ENCODE data around the gene BOLL. TPM values are rescaled to one million over a fixed set of nuclear protein-coding genes. Genes with fewer than 3 reads are reported as not detected.
A peak's percentile ranks its signal among the peaks of the same experiment; 100 is the strongest.
"Not testable (repeated sequence)": the region's sequence is repeated elsewhere in the genome, so short reads cannot be mapped to it uniquely, and the experiment has no call there.

Gene BOLL
- total RNA-seq, 1 experiment from 2014 or later, result not detected

DNA sequence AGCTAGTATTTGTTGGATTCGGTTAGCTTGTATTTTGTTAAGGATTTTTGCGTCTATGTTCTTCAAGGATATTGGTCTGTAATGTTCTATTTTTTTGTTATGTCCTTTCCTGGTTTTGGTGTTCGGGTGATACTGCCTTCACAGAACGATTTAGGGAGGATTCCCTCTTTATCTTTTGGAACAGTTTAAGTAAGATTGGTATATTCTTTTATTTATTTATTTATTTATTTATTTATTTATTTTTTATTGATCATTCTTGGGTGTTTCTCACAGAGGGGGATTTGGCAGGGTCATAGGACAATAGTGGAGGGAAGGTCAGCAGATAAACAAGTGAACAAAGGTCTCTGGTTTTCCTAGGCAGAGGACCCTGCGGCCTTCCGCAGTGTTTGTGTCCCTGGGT is 89.9 kb downstream of the BOLL start:
- H3F3A ChIP-seq (ENCODE audit: low read length, unreplicated experiment); H4K20me1 ChIP-seq (ENCODE audit: low read length); H3K36me3 ChIP-seq (ENCODE audit: low read depth, low read length); H3K4me2 ChIP-seq (ENCODE audit: low read length); H2AFZ ChIP-seq (ENCODE audit: low read length); H3K27ac ChIP-seq (ENCODE audit: low read length); H3K9ac ChIP-seq (ENCODE audit: low read length); ATAC-seq; DNase-seq; BruUV-seq (replicated peaks); H3K27me3 ChIP-seq (ENCODE audit: low read length); H3K9me2 ChIP-seq (replicated peaks; ENCODE audit: low read length); H3K9me3 ChIP-seq (ENCODE audit: low read length); CTCF ChIA-PET; intact Hi-C loops (cut with micrococcal nuclease); H3K79me2 ChIP-seq (ENCODE audit: low read length); H3K4me1 ChIP-seq (ENCODE audit: insufficient read depth, low read length); POLR2A ChIA-PET (ENCODE audit: unreplicated experiment); H3K4me3 ChIP-seq (ENCODE audit: low read length): not testable (repeated sequence)

DNA sequence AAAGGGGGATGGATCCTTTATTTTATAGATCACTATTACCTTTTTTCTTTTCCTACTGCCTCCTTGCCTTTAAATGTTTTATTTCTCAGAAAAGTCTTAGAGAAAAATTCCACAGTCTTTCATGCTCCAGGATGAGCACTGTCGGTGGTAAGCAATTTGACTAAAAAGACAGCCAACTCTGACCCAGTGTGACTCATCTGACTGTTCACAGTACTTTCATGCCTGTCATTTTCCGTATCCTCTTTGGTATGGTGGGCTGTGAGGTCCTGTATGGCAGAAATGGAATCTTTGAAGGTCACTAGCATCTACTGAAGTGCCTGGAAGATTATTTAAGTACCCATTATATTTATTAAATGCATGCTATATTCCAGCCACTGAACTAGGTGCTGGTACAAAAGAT is 107.6 kb downstream of the BOLL start:
- intact Hi-C loops (cut with micrococcal nuclease), result no loop called here
- H3K27ac ChIP-seq (ENCODE audit: low read length), result no peak overlapping the region
- no peak overlapping the region for H3K4me2 ChIP-seq (ENCODE audit: low read length)
- ChIA-PET CTCF (no interaction called here), POLR2A (ENCODE audit: unreplicated experiment) (no interaction called here)
- ATAC-seq, result peak; percentile 87
- no peaks in the 10 kb centered on the region for H3K9me3 ChIP-seq (ENCODE audit: low read length)
- H3K36me3 ChIP-seq (ENCODE audit: low read depth, low read length), result no peaks in the 10 kb centered on the region
- no peak overlapping the region for H3K4me3 ChIP-seq (ENCODE audit: low read length)
- no peak overlapping the region for H2AFZ ChIP-seq (ENCODE audit: low read length)
- no TSS peak for BruUV-seq (replicated peaks)
- peaks cover 6% of the 10 kb centered on the region for H3K4me1 ChIP-seq (ENCODE audit: insufficient read depth, low read length)
- no peaks in the 10 kb centered on the region for H3K79me2 ChIP-seq (ENCODE audit: low read length)
- no peaks in the 10 kb centered on the region for H3K27me3 ChIP-seq (ENCODE audit: low read length)
- DNase-seq, result peak; percentile 29
- no peaks in the 10 kb centered on the region for H3K9me2 ChIP-seq (replicated peaks; ENCODE audit: low read length)
- no peaks in the 10 kb centered on the region for H4K20me1 ChIP-seq (ENCODE audit: low read length)
- H3K9ac ChIP-seq (ENCODE audit: low read length), result no peak overlapping the region
- H3F3A ChIP-seq (ENCODE audit: low read length, unreplicated experiment), result no peaks in the 10 kb centered on the region
- TF ChIP-seq EZH2phosphoT487 (IDR thresholded peaks at IDR 0.05; ENCODE audit: borderline replicate concordance, low read length), result no peak
- TF ChIP-seq, protein P1, sequence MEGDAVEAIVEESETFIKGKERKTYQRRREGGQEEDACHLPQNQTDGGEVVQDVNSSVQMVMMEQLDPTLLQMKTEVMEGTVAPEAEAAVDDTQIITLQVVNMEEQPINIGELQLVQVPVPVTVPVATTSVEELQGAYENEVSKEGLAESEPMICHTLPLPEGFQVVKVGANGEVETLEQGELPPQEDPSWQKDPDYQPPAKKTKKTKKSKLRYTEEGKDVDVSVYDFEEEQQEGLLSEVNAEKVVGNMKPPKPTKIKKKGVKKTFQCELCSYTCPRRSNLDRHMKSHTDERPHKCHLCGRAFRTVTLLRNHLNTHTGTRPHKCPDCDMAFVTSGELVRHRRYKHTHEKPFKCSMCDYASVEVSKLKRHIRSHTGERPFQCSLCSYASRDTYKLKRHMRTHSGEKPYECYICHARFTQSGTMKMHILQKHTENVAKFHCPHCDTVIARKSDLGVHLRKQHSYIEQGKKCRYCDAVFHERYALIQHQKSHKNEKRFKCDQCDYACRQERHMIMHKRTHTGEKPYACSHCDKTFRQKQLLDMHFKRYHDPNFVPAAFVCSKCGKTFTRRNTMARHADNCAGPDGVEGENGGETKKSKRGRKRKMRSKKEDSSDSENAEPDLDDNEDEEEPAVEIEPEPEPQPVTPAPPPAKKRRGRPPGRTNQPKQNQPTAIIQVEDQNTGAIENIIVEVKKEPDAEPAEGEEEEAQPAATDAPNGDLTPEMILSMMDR (conservative IDR thresholded peaks at IDR 0.05; ENCODE audit: low read depth, low read length), result no peak
- TF ChIP-seq EZH2 (IDR thresholded peaks at IDR 0.05; ENCODE audit: low read length, unreplicated experiment), result no peak

DNA sequence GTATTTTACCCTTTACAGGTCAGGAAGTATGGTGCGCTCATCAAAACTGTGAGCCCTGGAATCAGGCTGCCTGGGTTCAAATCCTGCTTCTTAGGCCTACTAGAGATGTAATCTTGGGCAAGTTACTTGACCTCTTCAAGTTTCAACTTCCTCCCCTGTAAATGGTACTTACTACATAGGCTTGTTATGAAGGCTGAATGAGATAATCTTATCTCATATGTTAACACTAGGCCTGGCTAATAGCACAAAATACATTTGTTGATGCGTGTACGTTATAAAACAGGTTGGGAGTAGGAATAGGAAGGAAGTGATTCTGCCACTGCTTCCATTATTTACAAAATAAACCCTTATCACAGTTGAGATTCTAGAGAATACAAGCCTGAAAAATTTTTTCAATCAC is 108.1 kb downstream of the BOLL start:
- Histone ChIP-seq H3K9ac (ENCODE audit: low read length) (no peak overlapping the region), H3F3A (ENCODE audit: low read length, unreplicated experiment) (no peaks in the 10 kb centered on the region), H3K4me2 (ENCODE audit: low read length) (no peak overlapping the region), H3K4me1 (ENCODE audit: insufficient read depth, low read length) (peaks cover 6% of the 10 kb centered on the region), H3K27me3 (ENCODE audit: low read length) (no peaks in the 10 kb centered on the region), H3K9me3 (ENCODE audit: low read length) (no peaks in the 10 kb centered on the region), H4K20me1 (ENCODE audit: low read length) (no peaks in the 10 kb centered on the region), H3K79me2 (ENCODE audit: low read length) (no peaks in the 10 kb centered on the region), H3K27ac (ENCODE audit: low read length) (no peak overlapping the region), H3K9me2 (replicated peaks; ENCODE audit: low read length) (no peaks in the 10 kb centered on the region), H3K4me3 (ENCODE audit: low read length) (no peak overlapping the region), H2AFZ (ENCODE audit: low read length) (no peak overlapping the region), H3K36me3 (ENCODE audit: low read depth, low read length) (no peaks in the 10 kb centered on the region)
- intact Hi-C loops (cut with micrococcal nuclease), result no loop called here
- ChIA-PET CTCF (no interaction called here), POLR2A (ENCODE audit: unreplicated experiment) (no interaction called here)
- ATAC-seq, result no peak; the same call in 1 of the 2 replicates
- TF ChIP-seq EZH2 (IDR thresholded peaks at IDR 0.05; ENCODE audit: low read length, unreplicated experiment) (no peak), EZH2phosphoT487 (IDR thresholded peaks at IDR 0.05; ENCODE audit: borderline replicate concordance, low read length) (no peak)
- TF ChIP-seq, protein P1 (conservative IDR thresholded peaks at IDR 0.05; ENCODE audit: low read depth, low read length), result no peak
- no peak for DNase-seq
- no TSS peak for BruUV-seq (replicated peaks)

Other genes with a start within 250 kb of the BOLL start
- gene RFTN2, start 109.7 kb downstream of the BOLL start, total RNA-seq (2014; rRNA removed), result 0.07 TPM in 1 of 2 replicates, not detected in the other
- gene MARS2, start 80.0 kb downstream of the BOLL start, total RNA-seq (2014; rRNA removed), result 7.8 and 8.3 TPM in 2 replicates
- gene PLCL1, start 19.3 kb upstream of the BOLL start, total RNA-seq (2014; rRNA removed), result not detected in 2 replicates

All from PC-3 (cell line).